Activated T-cell treated with anti-CD3 and anti-CD28 coated beads for 24 hours (primary cell): Measurements from ENCODE around the gene SUOX.
"Not testable (repeated sequence)": the region's sequence is repeated elsewhere in the genome, so short reads cannot be mapped to it uniquely, and the experiment has no call there.

ENCODE experiments used
- DNase-seq: peaks from one replicate; pipeline ENCODE4 v3.0.0-alpha.2; 2020; ENCODE audit warnings: low read depth

The SUOX gene

DNA sequence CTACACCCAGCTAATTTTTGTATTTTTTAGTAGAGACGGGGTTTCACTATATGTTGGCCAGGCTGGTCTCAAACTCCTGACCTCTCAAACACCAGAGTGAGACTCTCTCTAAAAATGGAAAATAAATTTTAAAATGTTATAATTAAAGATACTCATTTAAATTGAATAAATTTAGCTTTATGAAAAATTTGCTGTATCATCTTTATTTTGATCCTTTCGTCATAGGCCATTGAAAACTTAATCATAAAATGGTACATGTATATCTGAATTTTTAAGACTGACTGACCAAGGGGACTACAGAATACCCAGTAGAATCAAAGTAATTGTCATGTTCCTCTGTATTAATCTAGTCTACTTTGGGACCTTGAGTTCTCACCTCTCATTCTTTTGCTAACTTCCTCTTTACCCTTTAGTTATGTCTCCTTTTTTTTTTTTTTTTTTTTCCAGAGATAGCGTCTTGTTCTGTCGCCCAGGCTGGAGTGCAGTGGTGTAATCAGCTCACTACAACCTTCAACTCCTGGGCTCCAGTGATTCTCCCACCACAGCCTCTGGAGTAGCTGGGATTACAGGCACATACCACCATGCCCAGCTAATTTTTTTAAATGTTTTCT is 13.7 kb upstream of the SUOX start:
- DNase-seq: no peak

DNA sequence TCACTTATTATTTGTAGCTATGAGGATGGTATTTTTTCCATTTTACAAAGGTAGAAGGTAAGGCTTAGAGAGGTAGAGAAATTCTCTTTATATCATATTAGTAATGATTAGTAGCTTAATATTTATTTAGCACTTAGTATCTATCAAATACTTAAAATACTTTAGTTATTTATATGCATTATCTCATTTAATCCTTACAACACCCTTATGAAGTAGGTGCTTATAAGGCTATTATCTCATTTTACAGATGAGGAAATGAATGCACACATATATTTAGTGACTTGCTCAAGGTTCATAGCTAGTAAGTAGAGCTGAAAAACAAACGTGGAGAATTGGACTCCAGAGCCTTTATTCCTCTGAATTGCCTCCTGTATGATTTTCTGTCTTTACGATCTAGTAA is 12.2 kb upstream of the SUOX start:
- no peak for DNase-seq

DNA sequence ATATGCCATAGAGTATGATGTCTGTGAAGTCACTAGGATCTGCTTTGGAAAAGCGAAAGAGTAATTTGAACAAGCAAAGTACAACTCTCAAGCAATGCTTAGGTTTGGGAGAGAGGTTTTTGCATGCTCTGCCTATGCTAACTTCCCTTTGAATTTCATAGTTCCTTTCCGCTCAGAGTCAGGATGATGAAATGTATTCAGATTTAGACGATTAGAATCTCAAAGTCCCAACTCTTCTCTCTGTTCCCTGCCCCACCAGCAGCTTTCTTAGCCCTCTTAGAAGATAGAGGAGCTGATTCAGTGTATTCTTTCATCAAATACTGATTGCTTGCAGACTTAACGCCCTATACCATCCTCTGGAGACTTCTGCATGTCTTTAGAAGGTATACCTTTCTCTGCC is 11.7 kb upstream of the SUOX start:
- no peak for DNase-seq

DNA sequence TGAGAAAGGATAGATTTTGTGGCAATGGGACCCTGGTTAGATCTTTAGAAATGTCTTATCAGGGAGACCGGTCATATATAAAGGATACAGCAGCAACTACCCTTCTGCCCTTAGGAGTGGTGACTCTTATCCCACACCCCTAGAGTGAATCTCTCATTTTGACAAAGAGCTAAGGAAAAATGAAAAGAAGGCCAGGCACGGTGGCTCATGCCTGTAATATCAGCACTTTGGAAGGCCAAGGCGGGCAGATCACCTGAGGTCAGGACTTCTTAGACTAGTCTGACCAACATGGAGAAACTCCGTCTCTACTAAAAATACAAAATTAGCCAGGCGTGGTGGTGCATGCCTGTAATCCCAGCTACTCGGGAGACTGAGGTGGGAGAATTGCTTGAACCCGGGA is 11.1 kb upstream of the SUOX start:
- not testable (repeated sequence) for DNase-seq

DNA sequence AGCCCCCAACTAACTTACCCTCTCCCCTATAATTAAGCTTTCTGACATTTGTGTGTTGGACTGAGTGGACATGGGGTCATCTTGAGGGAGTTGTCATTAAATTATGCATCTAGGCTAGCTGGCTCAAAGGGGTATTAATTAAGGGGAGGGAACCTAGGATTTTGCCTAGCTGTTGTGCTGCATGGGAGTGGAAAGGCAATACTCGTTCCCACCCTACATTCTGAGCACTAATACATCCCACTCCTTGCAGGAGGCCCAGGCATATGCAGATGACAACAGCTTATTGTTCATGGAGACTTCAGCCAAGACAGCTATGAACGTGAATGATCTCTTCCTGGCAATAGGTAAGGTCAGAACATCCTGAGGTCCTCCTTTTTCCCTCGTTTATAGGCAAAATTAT is 6.0 kb upstream of the SUOX start:
- no peak for DNase-seq

DNA sequence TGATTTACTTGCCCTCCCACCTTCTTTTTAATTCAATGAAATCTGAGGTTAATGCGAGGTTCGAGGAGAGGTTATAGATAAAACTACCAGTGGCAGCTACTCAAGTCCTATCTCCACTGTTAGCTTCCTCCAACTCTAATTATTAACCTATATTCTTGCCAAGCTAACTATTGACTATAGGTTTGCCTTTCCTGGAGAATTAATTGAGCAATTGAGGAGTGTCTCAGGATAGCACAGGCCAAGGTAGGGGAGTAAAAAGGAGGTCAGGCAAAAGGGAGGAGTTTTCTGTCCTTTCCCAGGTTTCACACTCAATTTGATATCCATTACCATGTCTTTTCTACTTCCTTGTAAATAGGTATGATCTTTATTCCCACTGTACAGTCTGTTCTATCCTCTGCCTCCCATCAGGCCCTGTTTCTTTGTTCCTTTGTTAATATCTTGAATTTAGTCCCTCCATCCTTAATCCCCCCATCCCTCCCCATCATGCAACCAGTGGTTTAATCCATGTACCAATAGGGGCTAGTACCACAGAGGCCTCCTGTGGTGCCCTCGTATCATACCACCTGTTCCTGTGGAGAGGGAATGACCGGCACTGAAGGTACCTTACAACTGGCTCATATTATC is 3.7 kb upstream of the SUOX start:
- no peak for DNase-seq

DNA sequence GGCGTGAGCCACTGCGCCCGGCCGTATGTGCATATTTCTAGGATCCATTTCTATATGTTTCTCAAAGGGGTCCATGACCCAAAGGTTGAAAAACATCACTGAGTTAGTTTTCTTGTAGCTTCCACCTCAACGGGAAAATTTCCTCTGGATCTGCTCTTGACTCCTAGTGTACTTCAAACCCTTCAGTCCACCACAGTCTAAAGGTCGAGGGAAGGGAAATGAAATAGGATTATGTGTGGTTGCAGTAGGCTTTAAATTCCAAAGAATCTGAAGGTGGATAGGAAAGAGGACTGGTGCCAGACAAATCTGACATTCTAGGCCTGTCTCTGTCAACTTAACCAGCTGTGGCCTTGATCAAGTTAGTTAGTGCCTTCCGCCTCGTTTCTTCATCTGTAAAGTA is 1.7 kb upstream of the SUOX start:
- no peak for DNase-seq

DNA sequence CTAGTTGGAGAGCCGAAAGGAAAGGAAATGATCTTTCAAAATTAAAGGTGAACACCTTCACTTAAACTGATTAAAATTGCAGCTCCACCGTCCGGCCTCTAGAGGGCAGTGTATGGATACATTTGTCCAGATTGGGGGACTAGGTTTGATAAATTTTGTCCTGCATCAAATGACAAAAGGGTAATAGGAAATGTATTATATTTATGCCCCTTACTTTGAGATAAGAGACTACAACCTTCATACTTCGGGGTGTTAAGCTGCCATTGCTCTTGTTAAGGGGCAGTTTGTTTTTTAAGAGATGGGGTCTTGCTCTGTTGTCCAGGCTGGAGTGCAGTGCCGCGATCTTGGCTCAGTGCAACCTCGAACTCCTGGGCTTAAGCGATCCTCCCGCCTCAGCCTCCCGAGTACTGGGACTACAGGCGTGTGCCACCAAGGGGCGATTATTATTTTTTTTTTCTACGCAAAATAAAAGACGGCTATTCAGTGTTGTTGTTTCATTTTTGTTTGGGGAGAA is 818 bp upstream of the SUOX start:
- DNase-seq: peak; percentile 61

DNA sequence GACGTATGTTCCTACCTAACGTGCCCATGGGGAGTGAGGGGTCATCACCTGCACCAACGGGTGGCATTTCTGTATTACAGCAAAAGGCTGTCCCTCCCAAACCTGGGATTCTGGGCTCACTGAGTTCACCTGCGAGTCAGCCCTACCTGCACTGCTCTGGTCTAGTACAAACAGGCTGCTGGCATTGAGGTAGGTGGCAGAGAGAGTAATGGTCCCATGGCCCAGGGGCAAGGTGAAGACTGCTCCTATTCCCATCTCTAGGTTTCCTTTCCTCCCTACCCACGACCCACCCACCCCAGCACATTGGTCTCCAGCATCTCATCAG is 421 bp downstream of the SUOX start:
- no peak for DNase-seq

DNA sequence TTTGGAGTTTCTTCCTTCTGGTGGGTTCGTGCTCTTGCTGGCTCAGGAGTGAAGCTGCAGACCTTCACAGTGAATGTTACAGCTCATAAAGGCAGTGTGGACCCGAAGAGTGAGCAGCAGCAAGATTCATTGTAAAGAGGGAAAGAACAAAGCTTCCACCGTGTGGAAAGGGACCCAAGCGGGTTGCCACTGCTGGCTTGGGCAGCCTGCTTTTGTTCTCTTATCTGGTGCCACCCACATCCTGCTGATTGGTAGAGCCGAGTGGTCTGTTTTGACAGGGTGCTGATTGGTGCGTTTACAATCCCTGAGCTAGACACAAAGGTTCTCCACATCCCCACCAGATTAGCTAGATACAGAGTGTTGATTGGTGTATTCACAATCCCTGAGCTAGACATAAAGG is 2.4 kb downstream of the SUOX start:
- not testable (repeated sequence) for DNase-seq

DNA sequence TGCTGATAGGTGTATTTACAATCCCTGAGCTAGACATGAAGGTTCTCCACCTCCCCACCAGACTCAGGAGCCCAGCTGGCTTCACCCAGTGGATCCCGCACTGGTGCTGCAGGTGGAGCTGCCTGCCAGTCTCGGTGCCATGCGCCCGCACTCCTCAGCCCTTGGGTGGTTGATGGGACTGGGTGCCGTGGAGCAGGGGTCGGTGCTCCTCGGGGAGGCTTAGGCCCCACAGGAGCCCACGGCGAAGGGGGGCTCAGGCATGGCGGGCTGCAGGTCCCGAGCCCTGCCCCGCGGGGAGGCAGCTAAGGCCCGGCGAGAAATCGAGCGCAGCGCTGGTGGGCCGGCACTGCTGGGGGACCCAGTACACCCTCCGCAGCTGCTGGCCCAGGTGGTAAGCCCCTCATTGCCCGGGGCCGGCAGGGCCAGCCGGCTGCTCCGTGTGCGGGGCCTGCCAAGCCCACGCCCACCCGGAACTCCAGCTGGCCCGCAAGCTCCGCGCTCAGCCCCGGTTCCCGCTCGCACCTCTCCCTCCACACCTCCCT is 3.0 kb downstream of the SUOX start:
- DNase-seq: not testable (repeated sequence)

DNA sequence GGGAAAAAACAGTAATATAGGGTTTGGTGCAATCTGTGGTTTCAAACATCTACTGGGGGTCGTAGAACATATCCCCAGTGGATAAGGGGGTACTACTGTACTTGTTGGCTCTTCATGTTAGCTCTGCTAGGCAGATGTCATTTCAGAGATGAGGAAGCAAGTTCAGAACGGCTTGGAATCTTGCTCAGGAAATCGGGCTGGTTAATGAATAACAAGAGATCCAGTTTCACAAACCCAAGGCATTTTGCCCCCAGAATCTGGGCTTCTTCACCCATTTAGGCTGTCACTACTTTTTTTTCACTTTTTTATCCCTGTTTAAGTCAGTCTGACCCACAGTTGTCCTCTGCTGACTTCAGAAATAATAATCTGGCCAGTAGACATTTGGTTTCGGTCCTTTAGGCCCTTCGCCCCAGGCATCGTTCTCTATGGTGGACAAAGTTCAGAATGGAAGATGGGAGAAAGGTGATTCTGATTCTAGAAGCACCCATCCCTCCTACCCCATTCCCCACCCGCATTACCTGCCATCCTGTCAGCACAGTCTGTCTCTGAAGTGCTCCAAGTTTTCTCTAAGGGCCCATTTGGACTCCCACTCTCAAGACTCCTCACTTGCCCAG is 4.5 kb downstream of the SUOX start:
- DNase-seq: no peak

DNA sequence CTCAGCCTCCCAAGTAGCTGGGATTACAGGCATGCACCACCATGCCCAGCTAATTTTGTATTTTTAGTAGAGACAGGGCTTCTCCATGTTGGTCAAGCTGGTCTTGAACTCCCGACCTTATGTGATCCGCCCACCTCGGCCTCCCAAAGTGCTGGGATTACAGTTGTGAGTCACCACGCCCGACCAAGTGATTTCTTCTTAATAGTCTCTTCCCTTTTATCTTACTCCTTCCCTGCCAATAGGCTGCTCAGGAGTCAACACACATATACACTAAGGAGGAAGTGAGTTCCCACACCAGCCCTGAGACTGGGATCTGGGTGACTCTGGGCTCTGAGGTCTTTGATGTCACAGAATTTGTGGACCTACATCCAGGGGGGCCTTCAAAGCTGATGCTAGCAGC is 6.3 kb downstream of the SUOX start:
- DNase-seq: not testable (repeated sequence)

DNA sequence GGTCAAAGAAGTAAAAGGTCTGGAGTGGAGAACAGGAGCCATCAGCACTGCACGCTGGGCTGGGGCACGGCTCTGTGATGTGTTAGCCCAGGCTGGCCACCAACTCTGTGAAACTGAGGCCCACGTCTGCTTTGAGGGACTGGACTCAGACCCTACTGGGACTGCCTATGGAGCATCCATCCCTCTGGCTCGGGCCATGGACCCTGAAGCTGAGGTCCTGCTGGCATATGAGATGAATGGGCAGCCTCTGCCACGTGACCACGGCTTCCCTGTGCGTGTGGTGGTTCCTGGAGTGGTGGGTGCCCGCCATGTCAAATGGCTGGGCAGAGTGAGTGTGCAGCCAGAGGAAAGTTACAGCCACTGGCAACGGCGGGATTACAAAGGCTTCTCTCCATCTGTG is 7.1 kb downstream of the SUOX start:
- DNase-seq: no peak

DNA sequence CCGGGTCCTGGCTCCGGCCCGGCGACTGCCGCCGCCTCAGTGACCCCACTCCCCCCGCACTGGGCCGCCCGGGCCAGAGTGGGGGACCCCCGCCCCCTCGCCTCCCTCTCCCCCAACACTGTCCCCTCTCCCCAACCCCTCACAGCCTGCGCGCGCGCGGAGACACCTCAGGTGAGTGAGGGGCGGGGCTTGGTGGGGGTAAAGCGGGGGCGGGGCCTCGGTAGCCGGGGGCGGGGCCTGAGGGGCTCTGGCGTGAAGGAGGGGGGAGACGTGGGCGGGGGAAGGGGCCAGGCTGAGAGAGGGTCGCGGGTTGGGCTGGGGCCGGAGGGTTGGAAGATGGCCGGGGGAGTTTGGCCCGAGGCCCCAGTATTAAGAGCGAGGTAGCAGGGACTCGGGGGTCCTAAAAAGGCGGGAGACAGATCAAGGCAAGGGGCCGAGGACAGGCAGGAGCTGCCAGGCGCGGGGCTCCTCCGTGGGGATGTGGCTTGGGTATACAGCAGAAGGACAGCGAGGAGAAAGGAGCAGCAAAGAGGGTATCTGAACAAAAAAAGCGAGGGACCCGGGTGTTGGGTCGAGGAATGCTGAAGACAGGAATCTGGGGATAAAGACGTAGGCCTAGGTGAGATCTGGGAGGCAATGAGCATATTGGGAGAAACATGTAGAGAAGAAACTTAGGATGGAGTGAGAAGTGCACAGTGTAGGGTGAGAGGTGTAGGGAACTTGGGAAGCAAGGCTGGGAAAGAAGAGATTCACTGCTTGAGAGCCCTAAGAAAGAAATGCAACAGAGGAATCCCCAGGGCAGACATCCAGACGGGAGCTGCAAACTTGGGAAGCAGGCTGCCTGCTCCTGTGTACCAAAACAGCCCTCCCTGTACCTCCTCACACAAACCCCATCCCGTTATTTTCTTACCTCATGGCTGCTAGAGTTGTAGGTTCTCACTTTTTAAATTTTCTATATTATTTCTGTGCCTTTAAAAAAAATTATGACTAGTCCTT is 10.8 kb downstream of the SUOX start:
- peak; percentile 40 for DNase-seq

DNA sequence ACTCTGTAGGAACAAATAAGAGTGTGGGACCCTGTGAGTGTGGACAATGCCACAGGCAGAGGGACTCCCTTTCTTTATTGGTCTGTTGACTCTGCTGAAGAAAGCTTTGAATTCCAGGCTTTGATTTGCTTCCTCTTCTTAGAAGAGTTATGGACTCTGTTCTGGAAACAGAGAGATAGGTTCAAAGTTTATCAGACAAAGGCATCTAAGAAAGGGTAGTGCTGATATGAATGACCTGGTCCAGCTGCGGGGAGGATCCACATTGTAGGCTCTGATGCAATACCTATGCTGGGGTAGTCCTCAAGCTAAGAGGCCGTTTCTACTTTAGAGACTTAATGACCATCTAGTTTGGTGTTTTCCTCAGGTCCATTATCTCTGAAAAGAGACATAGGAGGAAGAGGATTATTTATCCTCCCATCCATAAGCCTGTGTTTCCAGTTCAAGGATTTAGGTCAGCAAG is 13.1 kb downstream of the SUOX start:
- DNase-seq: no peak

DNA sequence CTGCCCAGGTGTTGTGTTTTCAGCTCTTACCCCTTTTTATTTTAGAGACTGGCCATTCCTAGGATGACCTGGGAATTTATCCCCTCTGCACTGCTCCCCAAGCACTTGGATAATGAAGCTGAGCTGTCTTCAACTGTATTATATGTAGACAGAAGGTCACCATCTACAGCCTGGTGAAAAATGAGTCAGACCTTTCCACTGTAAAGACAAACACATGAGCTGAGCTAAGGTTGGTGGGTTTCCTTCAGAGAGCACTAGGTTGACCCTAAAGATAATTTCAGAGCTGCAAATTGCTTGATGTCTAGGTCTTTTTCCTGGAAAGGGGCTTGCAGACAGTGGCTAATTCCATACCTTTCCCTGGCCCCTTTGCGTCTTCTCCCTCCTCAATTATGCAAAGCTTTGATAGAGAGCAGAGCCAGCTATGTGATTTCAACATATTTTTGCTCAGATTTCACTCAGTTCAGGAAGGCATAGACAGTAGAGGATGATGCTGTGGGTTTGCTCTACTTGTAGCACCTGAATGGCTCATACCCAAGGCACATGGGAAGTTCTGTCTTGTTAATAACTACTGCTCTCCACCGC is 14.5 kb downstream of the SUOX start:
- DNase-seq: no peak

DNA sequence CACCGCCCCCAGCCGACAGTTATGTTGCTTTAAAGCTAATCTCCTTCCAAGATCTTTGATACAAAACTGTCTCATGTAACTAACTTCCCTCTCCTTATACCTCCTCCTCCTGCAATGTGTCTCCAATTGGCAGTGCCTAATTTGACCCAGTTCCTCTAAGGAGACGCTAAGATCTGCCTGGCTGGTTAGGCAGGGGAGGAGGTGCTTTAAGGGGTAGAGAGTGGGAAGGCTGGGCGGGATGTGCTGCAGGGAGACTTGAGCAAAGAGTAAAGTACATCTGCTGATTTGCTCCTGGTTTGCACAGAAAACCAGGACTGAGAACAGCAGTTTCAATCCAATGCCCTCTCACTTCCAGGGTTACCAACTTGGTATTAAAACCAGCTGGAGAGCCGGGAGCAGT is 16.4 kb downstream of the SUOX start:
- DNase-seq: no peak

DNA sequence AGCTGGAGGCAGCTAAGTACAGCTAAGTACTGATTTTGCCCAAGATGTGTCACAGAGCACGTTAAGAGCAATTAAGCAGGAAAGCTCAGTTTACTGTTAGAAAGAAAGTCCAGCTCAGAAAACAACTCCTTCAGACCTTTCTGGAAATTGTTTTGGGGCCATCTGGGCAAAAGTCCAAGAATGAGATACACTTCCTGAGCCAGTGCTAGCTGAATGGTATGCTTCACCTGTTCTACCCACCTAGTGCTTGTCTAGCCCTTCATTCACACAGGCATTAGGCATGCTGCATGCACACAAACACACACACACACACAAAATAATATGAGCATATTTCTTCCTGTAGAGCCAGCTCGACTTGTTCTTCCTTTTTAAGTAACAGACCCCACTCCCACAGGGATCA is 17.1 kb downstream of the SUOX start:
- no peak for DNase-seq

DNA sequence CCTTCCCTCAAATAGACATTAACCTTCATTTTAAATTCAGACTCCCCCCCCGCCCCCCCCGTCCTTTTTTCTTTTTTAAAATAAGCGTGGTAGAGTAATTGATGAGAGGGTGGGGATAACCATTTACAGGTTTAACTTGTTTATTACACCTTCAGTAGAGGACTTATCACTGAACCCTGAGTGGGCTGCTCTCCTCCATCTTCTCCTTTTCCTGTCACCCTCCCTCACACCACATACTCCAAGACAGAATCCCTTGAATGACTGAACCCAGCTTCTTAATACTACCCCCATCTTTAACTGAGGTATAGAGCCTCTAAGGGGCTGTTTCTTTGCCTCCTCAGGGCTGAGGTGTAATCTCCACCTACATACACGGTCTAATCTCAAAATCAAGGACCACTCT is 20.1 kb downstream of the SUOX start:
- DNase-seq: no peak

DNA sequence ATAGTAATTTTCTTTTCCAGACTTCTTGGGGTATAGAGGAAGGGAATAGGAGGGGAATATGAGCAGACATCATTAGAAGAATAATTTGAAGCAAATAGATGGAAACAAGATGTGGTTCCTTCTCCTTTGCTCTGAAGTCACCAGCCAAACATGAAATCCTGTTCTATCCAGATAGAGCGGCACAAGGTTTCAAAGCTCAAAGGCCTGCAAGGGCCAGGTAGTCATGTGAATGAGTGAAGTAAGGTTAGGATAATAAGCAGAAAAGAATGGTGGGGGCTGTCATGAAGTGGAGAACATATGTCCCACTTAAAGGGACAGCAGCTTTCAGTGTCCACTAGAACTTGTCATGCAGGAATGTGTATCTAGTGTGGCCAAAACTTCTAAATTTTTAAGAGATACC is 21.3 kb downstream of the SUOX start:
- DNase-seq: no peak
